ENCODE measurements around the gene CACNA1B. TPM values are rescaled to one million over a fixed set of nuclear protein-coding genes. Genes with fewer than 3 reads are reported as not detected.

Gene CACNA1B
- total and polyA plus RNA-seq, 2 of the 13 experiments (the other 11 are each of a cell fraction or from before 2014, with no cell fraction given) = under 0.01 to 0.04 TPM

GRCh38 chr9:137972988-137973470, 95.4 kb downstream of the CACNA1B start:
- Histone ChIP-seq H3K36me3 (replicated peaks in 1 of 2; ENCODE audit: control insufficient read depth in 1 of 2, insufficient read depth in 2 of 2, low read length in 2 of 2) (no peaks in the 10 kb centered on the region), H3K79me2 (ENCODE audit: insufficient read depth, low read length) (no peaks in the 10 kb centered on the region), H3K27me3 (ENCODE audit: control insufficient read depth in 1 of 2, insufficient read depth in 2 of 2, low read length in 2 of 2) (peaks cover 2 to 19% of the 10 kb centered on the region in 2 experiments; a peak in 4 of 5 replicates), H3K4me2 (ENCODE audit: low read depth, low read length) (no peak overlapping the region), H2AFZ (ENCODE audit: low read length) (no peak overlapping the region), H3K9ac (ENCODE audit: insufficient read depth, low read depth, low read length) (no peak overlapping the region), H3K4me1 (ENCODE audit: insufficient read depth, low read length) (peaks cover 5% of the 10 kb centered on the region; the same call in 1 of the 2 replicates), H3K4me3 (replicated peaks in 1 of 3; ENCODE audit: insufficient read depth in 1 of 3, low read depth in 2 of 3, low read length in 3 of 3) (no peak overlapping the region), H4K20me1 (ENCODE audit: insufficient read depth, low read length) (no peaks in the 10 kb centered on the region), H3K9me3 (ENCODE audit: low read length) (no peaks in the 10 kb centered on the region), H3K27ac (ENCODE audit: extremely low read length, insufficient read depth, low read length) (no peak overlapping the region)
- in situ Hi-C loops (cut with HindIII; ENCODE audit: extremely low pct_ligation_motif_present, low pct_unique_long_range_greater_than_20kb) (no loop called here), intact Hi-C loops (cut with micrococcal nuclease; ENCODE audit: unreplicated experiment) (no loop called here)
- 44% methylated on average over 6 of the region's 13 CpGs for WGBS (ENCODE audit: low lambda C conversion rate)
- POLR2A ChIA-PET = no interaction called here
- no TSS peak for BruUV-seq (replicated peaks)
- ATAC-seq (no peak), FAIRE-seq (no peak), DNase-seq (ENCODE audit: low spot score) (no peak)
- TF ChIP-seq MXI1 (IDR thresholded peaks at IDR 0.05; ENCODE audit: borderline replicate concordance, low read depth, low read length) (no peak), ZNF672 (CRISPR knock-in tag; IDR thresholded peaks at IDR 0.05) (no peak), ATF4 (CRISPR knock-in tag; IDR thresholded peaks at IDR 0.05) (no peak), SAP130 (CRISPR knock-in tag; IDR thresholded peaks at IDR 0.05; ENCODE audit: low read depth) (no peak), KLF12 (CRISPR knock-in tag; IDR thresholded peaks at IDR 0.05; ENCODE audit: borderline replicate concordance) (no peak), ZBTB8A (CRISPR knock-in tag; IDR thresholded peaks at IDR 0.05; ENCODE audit: borderline replicate concordance, low read depth) (no peak), ZNF713 (CRISPR knock-in tag; IDR thresholded peaks at IDR 0.05) (no peak)
- CTCF ChIA-PET (ENCODE audit: low intra/inter-chr PET ratio, low total read pairs) = no interaction called here

- Histone ChIP-seq H3K4me2 (ENCODE audit: low read depth, low read length) (no peak overlapping the region), H3K36me3 (replicated peaks in 1 of 2; ENCODE audit: control insufficient read depth in 1 of 2, insufficient read depth in 2 of 2, low read length in 2 of 2) (no peaks in the 10 kb centered on the region), H3K4me1 (ENCODE audit: insufficient read depth, low read length) (peaks cover 5% of the 10 kb centered on the region; the same call in 1 of the 2 replicates), H3K4me3 (replicated peaks in 1 of 3; ENCODE audit: insufficient read depth in 1 of 3, low read depth in 2 of 3, low read length in 3 of 3) (no peak overlapping the region), H2AFZ (ENCODE audit: low read length) (no peak overlapping the region), H4K20me1 (ENCODE audit: insufficient read depth, low read length) (no peaks in the 10 kb centered on the region), H3K9me3 (ENCODE audit: low read length) (no peaks in the 10 kb centered on the region), H3K79me2 (ENCODE audit: insufficient read depth, low read length) (no peaks in the 10 kb centered on the region), H3K9ac (ENCODE audit: insufficient read depth, low read depth, low read length) (no peak overlapping the region), H3K27ac (ENCODE audit: extremely low read length, insufficient read depth, low read length) (no peak overlapping the region), H3K27me3 (ENCODE audit: control insufficient read depth in 1 of 2, insufficient read depth in 2 of 2, low read length in 2 of 2) (peaks cover 0 to 19% of the 10 kb centered on the region in 2 experiments; a peak in 4 of 5 replicates)
- CTCF ChIA-PET (ENCODE audit: low intra/inter-chr PET ratio, low total read pairs) = no interaction called here
- FAIRE-seq = no peak
- 4% methylated on average over 5 of the region's 10 CpGs for WGBS (ENCODE audit: low lambda C conversion rate)
- in situ Hi-C loops (cut with HindIII; ENCODE audit: extremely low pct_ligation_motif_present, low pct_unique_long_range_greater_than_20kb) (no loop called here), intact Hi-C loops (cut with micrococcal nuclease; ENCODE audit: unreplicated experiment) (no loop called here)
- POLR2A ChIA-PET = no interaction called here
- DNase-seq (ENCODE audit: low spot score) = no peak
- no peak for ATAC-seq
- TF ChIP-seq ZNF552 (CRISPR knock-in tag; IDR thresholded peaks at IDR 0.05; ENCODE audit: borderline replicate concordance) = no peak
- no peak for TF ChIP-seq FOXA1 (IDR thresholded peaks at IDR 0.05)
- TF ChIP-seq FOXA1 (CRISPR knock-in tag; IDR thresholded peaks at IDR 0.05) = no peak
- no TSS peak for BruUV-seq (replicated peaks)
These were observed 96.3 kb downstream of the CACNA1B start for GRCh38 chr9:137973829-137974416.

Data from HepG2 (cell line).